Right lobe of liver (tissue), 6 donors: ENCODE data around the gene TNNT3. TPM values are rescaled to one million over a fixed set of nuclear protein-coding genes. Genes with fewer than 3 reads are reported as not detected.
A peak's percentile ranks its signal among the peaks of the same experiment; 100 is the strongest.
"Not testable (repeated sequence)": the region's sequence is repeated elsewhere in the genome, so short reads cannot be mapped to it uniquely, and the experiment has no call there.

Experiments used
- ATAC-seq, 4 donors: fragments of 200-7000 bp; cut with Tn5 transposase; one replicate each; pipeline ENCODE4 v1.9.1; 2020; ENCODE audit warnings: mild to moderate bottlenecking in 4 of 4, moderate library complexity in 4 of 4
- DNase-seq, 3 donors: peaks; one replicate each; pipeline ENCODE4 v3.0.0-alpha.2; 2020
- H3K27ac ChIP-seq, 3 donors: fragments of 200-600 bp; one replicate each; pipeline ENCODE4 v1.8.0; 2022
- H3K27me3 ChIP-seq, 2 donors: fragments of 200-600 bp; one replicate each; pipeline ENCODE4 v1.8.0; 2022
- H3K36me3 ChIP-seq, 4 donors: fragments of 200-600 bp; sonication (generic) in 1 of 4; one replicate each; pipeline versions ENCODE4 v1.5.1 to v1.8.0; 2017 to 2022; ENCODE audit warnings: control low read depth in 1 of 4
- H3K4me1 ChIP-seq, 4 donors: fragments of 200-600 bp; sonication (generic) in 1 of 4; one replicate each; pipeline versions ENCODE4 v1.5.1 to v1.8.0; 2017 to 2022; ENCODE audit warnings: control low read depth in 1 of 4
- H3K4me3 ChIP-seq, 3 donors: fragments of 200-600 bp; one replicate each; pipeline ENCODE4 v1.8.0; 2022
- H3K9me3 ChIP-seq, 4 donors: fragments of 200-600 bp; sonication (generic) in 1 of 4; one replicate each; pipeline versions ENCODE4 v1.5.1 to v1.8.0; 2017 to 2022; ENCODE audit warnings: control low read depth in 1 of 4
- CTCF ChIP-seq, 4 donors: fragments of 200-600 bp in 3 of 4; fragments of 450-650 bp in 1 of 4; IDR thresholded peaks; one replicate each; pipeline versions ENCODE4 v1.5.1 to v1.8.0; 2016 to 2022; ENCODE audit warnings: antibody characterized with exemption in 4 of 4, mild to moderate bottlenecking in 2 of 4
- POLR2A ChIP-seq: fragments of 450-650 bp; IDR thresholded peaks from one replicate; pipeline ENCODE4 v1.6.1; 2017; ENCODE audit warnings: antibody characterized with exemption, mild to moderate bottlenecking
- WGBS: methylation state at CpG from one replicate; pipeline ENCODE4 v1.1.6; 2018; ENCODE audit warnings: low coverage, low lambda C conversion rate; ENCODE audit not compliant: insufficient coverage; ENCODE audit errors: missing lambda C conversion rate; 5-methylcytosine and 5-hydroxymethylcytosine counted together
- intact Hi-C, 2 donors: fragments of 100-400 bp; cut with DNase I; formaldehyde crosslinking; loops; one replicate each; pipeline versions ENCODE4 v1.11.2 to v1.14.1; 2022
- total RNA-seq, 6 experiments: library from RNA; depleted of rRNA in 2 of 6; stranded (reverse); fragments of >200 nt in 2 of 6; fragmentation: NEBNext Ultra II Directional in 3 of 6; extraction: Animal tissue kit (Norgen Biotek cat#: 25700) in 3 of 6; gene quantifications; one replicate each; pipeline versions ENCODE4 v1.1.0 to v1.2.4, GENCODE V29; 2016 to 2023
- donor health status: DM: no; HTN: yes; CAD: no.
- donor health status: DM: no; HTN: no; CAD: no.
- donor health status: DM: no; HTN: no; CAD: no.
- donor health status: DM: no; HTN: yes; CAD: no.
- donor health status: DM: no; HTN: yes; CAD: no.

TNNT3 gene
- total RNA-seq, 6 experiments from 2014 or later, result 0.44 to 2.2 TPM; not detected in 4

- ATAC-seq (no peak), DNase-seq (peak; percentile 6 to 34 (median 32))
- no peak for TF ChIP-seq CTCF (IDR thresholded peaks at IDR 0.05)
- no peak for TF ChIP-seq POLR2A
- Histone ChIP-seq H3K36me3 (no peaks in the 10 kb centered on the region), H3K4me3 (no peak overlapping the region), H3K27ac (no peak overlapping the region), H3K4me1 (no peaks in the 10 kb centered on the region), H3K27me3 (no peaks in the 10 kb centered on the region), H3K9me3 (no peaks in the 10 kb centered on the region)
- intact Hi-C loops, result no loop called here
- WGBS, result 46% methylated on average over 17 of the region's 23 CpGs
These were observed 19.6 kb downstream of the TNNT3 start for GRCh38 chr11:1939006-1939625.

GRCh38 chr11:1939788-1940187 is 20.3 kb downstream of the TNNT3 start:
- WGBS, result no CpG with 5 or more reads among the region's 1 CpG
- not testable (repeated sequence) for H3K9me3 ChIP-seq, H3K27me3 ChIP-seq, H3K4me1 ChIP-seq, H3K36me3 ChIP-seq, H3K27ac ChIP-seq, H3K4me3 ChIP-seq
- DNase-seq (peak; percentile 8 to 35 (median 25)), ATAC-seq (peak in 3 of 4 donors; percentile 31 to 35 (median 35))
- intact Hi-C loops, result loop anchor here (5.0 to 10.0 kb wide), 2 partner anchors 42 to 45 kb away; partner anchors contain the start of gene PRR33 (in 1 of the 2)

- intact Hi-C loops, result loop anchor here (5.0 to 10.0 kb wide), 2 partner anchors 45 to 48 kb away; partner anchors contain the start of gene PRR33 (in 1 of the 2)
These were observed 23.2 kb downstream of the TNNT3 start for GRCh38 chr11:1942558-1943260.

GRCh38 chr11:1943576-1943975 is 24.1 kb downstream of the TNNT3 start:
- WGBS, result 90% methylated on average over 10 of the region's 15 CpGs
- DNase-seq, result peak; percentile 9 to 31 (median 20)
- intact Hi-C loops, result loop anchor here (5.0 to 10.0 kb wide), 2 partner anchors 46 to 49 kb away; partner anchors contain the start of gene PRR33 (in 1 of the 2)

More at GRCh38 chr11:1942558-1943260, 23.2 kb downstream of the TNNT3 start:
- DNase-seq (peak; percentile 11 to 46 (median 32)), ATAC-seq (no peak)
- H3K27me3 ChIP-seq, result no peaks in the 10 kb centered on the region
- no peaks in the 10 kb centered on the region for H3K9me3 ChIP-seq
- H3K27ac ChIP-seq, result no peak overlapping the region
- 78% methylated on average over 4 of the region's 10 CpGs for WGBS
- TF ChIP-seq POLR2A (no peak), CTCF (IDR thresholded peaks at IDR 0.05) (no peak)
- H3K36me3 ChIP-seq, result no peaks in the 10 kb centered on the region
- H3K4me1 ChIP-seq, result no peaks in the 10 kb centered on the region
- no peak overlapping the region for H3K4me3 ChIP-seq

More at GRCh38 chr11:1943576-1943975, 24.1 kb downstream of the TNNT3 start:
- no peak overlapping the region for H3K27ac ChIP-seq
- no peak for TF ChIP-seq CTCF (IDR thresholded peaks at IDR 0.05)
- no peak for TF ChIP-seq POLR2A
- no peaks in the 10 kb centered on the region for H3K36me3 ChIP-seq
- H3K4me3 ChIP-seq, result no peak overlapping the region
- no peaks in the 10 kb centered on the region for H3K9me3 ChIP-seq
- no peak for ATAC-seq
- no peaks in the 10 kb centered on the region for H3K4me1 ChIP-seq
- no peaks in the 10 kb centered on the region for H3K27me3 ChIP-seq
